IMR-90 (cell line): Measurements from ENCODE around the gene RHEX.

Experiments used
- BHLHE40 ChIP-seq: fragments of 150-350 bp; IDR thresholded peaks from 2 replicates; pipeline ENCODE4 v1.6.1; 2016; ENCODE audit warnings: mild to moderate bottlenecking, low read depth, low read length
- CTCF ChIP-seq: conservative IDR thresholded peaks from 2 replicates; pipeline ENCODE4 v1.5.1; 2012; ENCODE audit warnings: mild to moderate bottlenecking, low read depth, low read length, improper control_type of control experiment
- ELK1 ChIP-seq: fragments of 150-350 bp; IDR thresholded peaks from 2 replicates; pipeline ENCODE4 v1.6.1; 2016; ENCODE audit warnings: low read depth, mild to moderate bottlenecking, low read length, moderate library complexity, borderline replicate concordance
- MXI1 ChIP-seq: IDR thresholded peaks from 2 replicates; pipeline ENCODE4 v1.6.1; 2012; ENCODE audit warnings: low read depth, mild to moderate bottlenecking, low read length, moderate library complexity, borderline replicate concordance
- POLR2A ChIP-seq: IDR thresholded peaks from 2 replicates; pipeline ENCODE4 v1.6.1; 2012; ENCODE audit warnings: mild to moderate bottlenecking, low read depth, low read length
- SMC3 ChIP-seq: fragments of 150-350 bp; IDR thresholded peaks from 2 replicates; pipeline ENCODE4 v1.6.1; 2016; ENCODE audit warnings: low read depth, mild to moderate bottlenecking, antibody characterized with exemption, low read length, moderate library complexity
- USF2 ChIP-seq: fragments of 150-350 bp; IDR thresholded peaks from 2 replicates; pipeline ENCODE4 v1.6.1; 2017; ENCODE audit warnings: mild to moderate bottlenecking, antibody characterized with exemption, low read length, low read depth

- no peak for TF ChIP-seq CTCF
- TF ChIP-seq MXI1, result no peak
- no peak for TF ChIP-seq POLR2A
- no peak for TF ChIP-seq USF2
- no peak for TF ChIP-seq SMC3
- no peak for TF ChIP-seq ELK1
- TF ChIP-seq BHLHE40, result no peak
Measured at GRCh38 chr1:206103979-206104378, 51.0 kb downstream of the RHEX start.
